Right lobe of liver (tissue), 6 donors: Measurements from ENCODE around the gene SNAP47. TPM values are rescaled to one million over a fixed set of nuclear protein-coding genes. Genes with fewer than 3 reads are reported as not detected.

ENCODE experiments used
- ATAC-seq, 4 donors: fragments of 200-7000 bp; cut with Tn5 transposase; one replicate each; pipeline ENCODE4 v1.9.1; 2020; ENCODE audit warnings: mild to moderate bottlenecking in 4 of 4, moderate library complexity in 4 of 4
- DNase-seq, 3 donors: peaks; one replicate each; pipeline ENCODE4 v3.0.0-alpha.2; 2020
- H3K27ac ChIP-seq, 3 donors: fragments of 200-600 bp; one replicate each; pipeline ENCODE4 v1.8.0; 2022
- H3K27me3 ChIP-seq, 2 donors: fragments of 200-600 bp; one replicate each; pipeline ENCODE4 v1.8.0; 2022
- H3K36me3 ChIP-seq, 4 donors: fragments of 200-600 bp; sonication (generic) in 1 of 4; one replicate each; pipeline versions ENCODE4 v1.5.1 to v1.8.0; 2017 to 2022; ENCODE audit warnings: control low read depth in 1 of 4
- H3K4me1 ChIP-seq, 4 donors: fragments of 200-600 bp; sonication (generic) in 1 of 4; one replicate each; pipeline versions ENCODE4 v1.5.1 to v1.8.0; 2017 to 2022; ENCODE audit warnings: control low read depth in 1 of 4
- H3K4me3 ChIP-seq, 3 donors: fragments of 200-600 bp; one replicate each; pipeline ENCODE4 v1.8.0; 2022
- H3K9me3 ChIP-seq, 4 donors: fragments of 200-600 bp; sonication (generic) in 1 of 4; one replicate each; pipeline versions ENCODE4 v1.5.1 to v1.8.0; 2017 to 2022; ENCODE audit warnings: control low read depth in 1 of 4
- CTCF ChIP-seq, 4 donors: fragments of 200-600 bp in 3 of 4; fragments of 450-650 bp in 1 of 4; IDR thresholded peaks; one replicate each; pipeline versions ENCODE4 v1.5.1 to v1.8.0; 2016 to 2022; ENCODE audit warnings: antibody characterized with exemption in 4 of 4, mild to moderate bottlenecking in 2 of 4
- POLR2A ChIP-seq: fragments of 450-650 bp; IDR thresholded peaks from one replicate; pipeline ENCODE4 v1.6.1; 2017; ENCODE audit warnings: antibody characterized with exemption, mild to moderate bottlenecking
- WGBS: methylation state at CpG from one replicate; pipeline ENCODE4 v1.1.6; 2018; ENCODE audit warnings: low coverage, low lambda C conversion rate; ENCODE audit not compliant: insufficient coverage; ENCODE audit errors: missing lambda C conversion rate; 5-methylcytosine and 5-hydroxymethylcytosine counted together
- intact Hi-C, 2 donors: fragments of 100-400 bp; cut with DNase I; formaldehyde crosslinking; loops; one replicate each; pipeline versions ENCODE4 v1.11.2 to v1.14.1; 2022
- total RNA-seq, 6 experiments: library from RNA; depleted of rRNA in 2 of 6; stranded (reverse); fragments of >200 nt in 2 of 6; fragmentation: NEBNext Ultra II Directional in 3 of 6; extraction: Animal tissue kit (Norgen Biotek cat#: 25700) in 3 of 6; gene quantifications; one replicate each; pipeline versions ENCODE4 v1.1.0 to v1.2.4, GENCODE V29; 2016 to 2023
- donor health status: DM: no; HTN: yes; CAD: no.
- donor health status: DM: no; HTN: no; CAD: no.
- donor health status: DM: no; HTN: no; CAD: no.
- donor health status: DM: no; HTN: yes; CAD: no.
- donor health status: DM: no; HTN: yes; CAD: no.

SNAP47 gene
- total RNA-seq, 6 experiments from 2014 or later, result 15.2 to 32.5 (median 24.8) TPM

- peaks cover 0 to 36% (median 18%) of the 10 kb centered on the region in 4 donors for H3K4me1 ChIP-seq
- ATAC-seq, result no peak
- peak in 1 of 3 donors; percentile 56 for DNase-seq
These were observed 5.9 kb upstream of the SNAP47 start for GRCh38 chr1:227729144-227729880.

GRCh38 chr1:227729881-227730629 lies 5.2 kb upstream of the SNAP47 start:
- DNase-seq (peak in 1 of 3 donors; percentile 45), ATAC-seq (peak in 3 of 4 donors; percentile 5 to 11 (median 5))
- no peaks in the 10 kb centered on the region for H3K27me3 ChIP-seq
- peak overlapping the region in 1 of 3 donors; percentile 61 for H3K27ac ChIP-seq
- H3K9me3 ChIP-seq, result no peaks in the 10 kb centered on the region
- H3K4me3 ChIP-seq, result peak overlapping the region in 1 of 3 donors; percentile 76
- WGBS, result 48% methylated on average over 12 of the region's 13 CpGs
- peaks cover 0 to 13% (median 3%) of the 10 kb centered on the region in 4 donors for H3K36me3 ChIP-seq
- intact Hi-C loops, result no loop called here
- peaks cover 0 to 37% (median 18%) of the 10 kb centered on the region in 4 donors for H3K4me1 ChIP-seq
- TF ChIP-seq CTCF (IDR thresholded peaks at IDR 0.05) (peak; percentile 43 to 62 (median 53)), POLR2A (no peak)

More at GRCh38 chr1:227729144-227729880, 5.9 kb upstream of the SNAP47 start:
- no peaks in the 10 kb centered on the region for H3K27me3 ChIP-seq
- peaks cover 0 to 13% (median 3%) of the 10 kb centered on the region in 4 donors for H3K36me3 ChIP-seq
- peak overlapping the region in 2 of 3 donors; percentile 33 to 58 for H3K27ac ChIP-seq
- H3K4me3 ChIP-seq, result peak overlapping the region; percentile 56 to 76 (median 58)
- intact Hi-C loops, result no loop called here
- H3K9me3 ChIP-seq, result no peaks in the 10 kb centered on the region
- WGBS, result no CpG with 5 or more reads among the region's 5 CpGs
- TF ChIP-seq POLR2A (no peak), CTCF (IDR thresholded peaks at IDR 0.05) (no peak)

GRCh38 chr1:227730630-227731151 lies 4.5 kb upstream of the SNAP47 start:
- no peak overlapping the region for H3K4me3 ChIP-seq
- no peaks in the 10 kb centered on the region for H3K9me3 ChIP-seq
- H3K27ac ChIP-seq, result peak overlapping the region in 2 of 3 donors; percentile 20 to 61
- peaks cover 0 to 13% (median 3%) of the 10 kb centered on the region in 4 donors for H3K36me3 ChIP-seq
- no peaks in the 10 kb centered on the region for H3K27me3 ChIP-seq
- peak in 3 of 4 donors; percentile 4 to 19 (median 5) for ATAC-seq
- WGBS, result 53% methylated on average over 4 of the region's 16 CpGs
- intact Hi-C loops, result no loop called here
- no peak for TF ChIP-seq CTCF (IDR thresholded peaks at IDR 0.05)
- no peak for TF ChIP-seq POLR2A
- peak; percentile 40 to 87 (median 81) for DNase-seq
- H3K4me1 ChIP-seq, result peaks cover 0 to 37% (median 18%) of the 10 kb centered on the region in 4 donors

- Histone ChIP-seq H3K36me3 (peaks cover 0 to 13% (median 3%) of the 10 kb centered on the region in 4 donors), H3K27ac (peak overlapping the region in 2 of 3 donors; percentile 20 to 61), H3K9me3 (no peaks in the 10 kb centered on the region), H3K4me1 (peaks cover 0 to 41% (median 18%) of the 10 kb centered on the region in 4 donors), H3K27me3 (no peaks in the 10 kb centered on the region), H3K4me3 (no peak overlapping the region)
- no peak for TF ChIP-seq POLR2A
- no peak for TF ChIP-seq CTCF (IDR thresholded peaks at IDR 0.05)
- DNase-seq, result peak; percentile 74 to 89 (median 89)
- ATAC-seq, result peak; percentile 14 to 47 (median 36)
- WGBS, result 0% methylated on average over 6 of the region's 11 CpGs
- intact Hi-C loops, result no loop called here
These were observed 4.0 kb upstream of the SNAP47 start for GRCh38 chr1:227731241-227731677.
